GM12891 (cell line): ENCODE data around the gene HOXD3.

Experiments
- POLR2A ChIP-seq: IDR thresholded peaks from 2 replicates; pipeline ENCODE4 v1.6.1; 2011; ENCODE audit warnings: low read depth, low read length, control low read depth
- POLR2AphosphoS5 ChIP-seq: IDR thresholded peaks from 2 replicates; pipeline ENCODE4 v1.6.1; 2011; ENCODE audit warnings: low read depth, low read length, control low read depth
- SPI1 ChIP-seq: IDR thresholded peaks from 2 replicates; pipeline ENCODE4 v1.6.1; 2011; ENCODE audit warnings: low read depth, low read length, control low read depth
- TAF1 ChIP-seq: IDR thresholded peaks from 2 replicates; pipeline ENCODE4 v1.6.1; 2011; ENCODE audit warnings: low read depth, low read length, control low read depth

- no peak for TF ChIP-seq POLR2AphosphoS5
- no peak for TF ChIP-seq SPI1
- TF ChIP-seq POLR2A: no peak
- TF ChIP-seq TAF1: no peak
Observed at GRCh38 chr2:176187200-176187898, 30.2 kb downstream of the HOXD3 start.
